Caco-2 (cell line): Measurements from ENCODE around the gene CDC42EP3. TPM values are rescaled to one million over a fixed set of nuclear protein-coding genes. Genes with fewer than 3 reads are reported as not detected.
A peak's percentile ranks its signal among the peaks of the same experiment; 100 is the strongest.

Experiments
- BruUV-seq: library from RNA; stranded (reverse); fragments of 400-500 nt; replicated peaks from 2 replicates; lab custom pipeline; 2021; lab: Mats Ljungman, UMichigan
- CTCF ChIA-PET: fragments of 300-600 bp; sonication (Branson Sonifier 250); formaldehyde crosslinking; loops from one replicate; lab custom pipeline; 2022; ENCODE audit warnings: antibody characterized with exemption; lab: Charles Lee
- POLR2A ChIA-PET: fragments of 300-600 bp; sonication (Branson Sonifier 250); formaldehyde crosslinking; loops from one replicate; lab custom pipeline; 2022; ENCODE audit warnings: antibody characterized with exemption; lab: Charles Lee
- DNase-seq, 2 experiments: peaks; one replicate each; pipeline versions ENCODE4 v3.0.0 to v3.0.0-alpha.2; 2020 to 2022
- H3K27me3 ChIP-seq: replicated peaks from 2 replicates; pipeline ENCODE4 v1.6.0; 2011; ENCODE audit warnings: low read length; ENCODE audit not compliant: control insufficient read depth, insufficient read depth
- H3K36me3 ChIP-seq: 2 replicates; pipeline ENCODE4 v1.5.1; 2011; ENCODE audit warnings: low read length; ENCODE audit not compliant: control insufficient read depth, insufficient read depth
- H3K4me1 ChIP-seq: fragments of 250-450 bp; sonication (Bioruptor Pico); 2 replicates; pipeline ENCODE4 v1.5.1; 2020; ENCODE audit warnings: mild to moderate bottlenecking
- H3K4me3 ChIP-seq: 2 replicates; pipeline ENCODE4 v1.5.1; 2011; ENCODE audit warnings: low read depth, mild to moderate bottlenecking, control low read depth, low read length
- H3K9me3 ChIP-seq: fragments of 250-450 bp; sonication (Bioruptor Pico); 2 replicates; pipeline ENCODE4 v1.5.1; 2020; ENCODE audit warnings: mild to moderate bottlenecking, moderate library complexity
- H3K27ac Mint-ChIP-seq: one replicate; pipeline ENCODE4 v1.8.0; 2022; ENCODE audit warnings: mixed read lengths; ENCODE audit not compliant: unreplicated experiment
- H3K27me3 Mint-ChIP-seq: one replicate; pipeline ENCODE4 v1.8.0; 2022; ENCODE audit warnings: mixed read lengths; ENCODE audit not compliant: insufficient read depth, unreplicated experiment
- H3K36me3 Mint-ChIP-seq: one replicate; pipeline ENCODE4 v1.8.0; 2022; ENCODE audit warnings: mild to moderate bottlenecking, mixed read lengths; ENCODE audit not compliant: insufficient read depth, unreplicated experiment
- H3K4me1 Mint-ChIP-seq: one replicate; pipeline ENCODE4 v1.8.0; 2022; ENCODE audit warnings: low read depth, mixed read lengths; ENCODE audit not compliant: unreplicated experiment
- H3K4me3 Mint-ChIP-seq: one replicate; pipeline ENCODE4 v1.8.0; 2022; ENCODE audit warnings: mild to moderate bottlenecking, moderate library complexity, mixed read lengths; ENCODE audit not compliant: unreplicated experiment
- H3K9me3 Mint-ChIP-seq: one replicate; pipeline ENCODE4 v1.8.0; 2022; ENCODE audit warnings: mixed read lengths; ENCODE audit not compliant: unreplicated experiment
- CTCF ChIP-seq, 2 experiments: fragments of 200-600 bp in 1 of 2; IDR thresholded peaks; 1 replicate in 1 of 2; 2 replicates in 1 of 2; pipeline versions ENCODE4 v1.5.1 to v1.8.0; 2011 to 2022; ENCODE audit warnings: antibody characterized with exemption in 1 of 2, control low read depth in 1 of 2, inconsistent platforms in 1 of 2, low read depth in 1 of 2, low read length in 1 of 2, mild to moderate bottlenecking in 1 of 2, moderate library complexity in 1 of 2; ENCODE audit not compliant: insufficient read depth in 1 of 2, severe bottlenecking in 1 of 2, unreplicated experiment in 1 of 2
- intact Hi-C: fragments of 100-400 bp; cut with micrococcal nuclease; formaldehyde crosslinking; loops from one replicate; pipeline ENCODE4 v1.10.0; 2022; ENCODE audit not compliant: unreplicated experiment
- total RNA-seq: library from RNA; stranded (reverse); gene quantifications from 2 replicates; pipeline ENCODE4 v1.2.3, GENCODE V29; 2022

Gene CDC42EP3
- total RNA-seq, 1 experiment from 2014 or later = 95.8 TPM

GRCh38 chr2:37671816-37672103, 318 bp upstream of the CDC42EP3 start:
- TF ChIP-seq CTCF (IDR thresholded peaks at IDR 0.05; ENCODE audit: insufficient read depth in 1 of 2, low read depth in 1 of 2, low read length in 1 of 2, severe bottlenecking in 1 of 2, unreplicated experiment in 1 of 2) = no peak
- Histone ChIP-seq H3K4me1 (peaks cover 51% of the 10 kb centered on the region), H3K9me3 (no peaks in the 10 kb centered on the region), H3K4me3 (peak overlapping the region; percentile 98), H3K27me3 (no peaks in the 10 kb centered on the region), H3K36me3 (no peaks in the 10 kb centered on the region)
- ChIA-PET CTCF (interaction anchor here (0.8 to 1.6 kb wide), 4 partner anchors 161 to 276 kb away, joined by 3 to 11 read pairs (median 9); no protein-coding TSS in a partner anchor), POLR2A (interaction anchor here (0.6 to 1.3 kb wide), 4 partner anchors 18 to 156 kb away, joined by 3 to 7 read pairs (median 4); no protein-coding TSS in a partner anchor)
- no peaks in the 10 kb centered on the region for H3K9me3 Mint-ChIP-seq
- intact Hi-C loops = loop anchor here (1.0 to 2.0 kb wide), 9 partner anchors 12 to 257 kb away; no protein-coding TSS in a partner anchor
- H3K4me1 Mint-ChIP-seq = peaks cover 35% of the 10 kb centered on the region
- peaks cover 54% of the 10 kb centered on the region for H3K36me3 Mint-ChIP-seq
- H3K4me3 Mint-ChIP-seq = peak overlapping the region; percentile 73
- DNase-seq = peak in 1 of 2 experiments; percentile 64
- no TSS peak for BruUV-seq
- no peaks in the 10 kb centered on the region for H3K27me3 Mint-ChIP-seq
- H3K27ac Mint-ChIP-seq = peak overlapping the region; percentile 20

DNA sequence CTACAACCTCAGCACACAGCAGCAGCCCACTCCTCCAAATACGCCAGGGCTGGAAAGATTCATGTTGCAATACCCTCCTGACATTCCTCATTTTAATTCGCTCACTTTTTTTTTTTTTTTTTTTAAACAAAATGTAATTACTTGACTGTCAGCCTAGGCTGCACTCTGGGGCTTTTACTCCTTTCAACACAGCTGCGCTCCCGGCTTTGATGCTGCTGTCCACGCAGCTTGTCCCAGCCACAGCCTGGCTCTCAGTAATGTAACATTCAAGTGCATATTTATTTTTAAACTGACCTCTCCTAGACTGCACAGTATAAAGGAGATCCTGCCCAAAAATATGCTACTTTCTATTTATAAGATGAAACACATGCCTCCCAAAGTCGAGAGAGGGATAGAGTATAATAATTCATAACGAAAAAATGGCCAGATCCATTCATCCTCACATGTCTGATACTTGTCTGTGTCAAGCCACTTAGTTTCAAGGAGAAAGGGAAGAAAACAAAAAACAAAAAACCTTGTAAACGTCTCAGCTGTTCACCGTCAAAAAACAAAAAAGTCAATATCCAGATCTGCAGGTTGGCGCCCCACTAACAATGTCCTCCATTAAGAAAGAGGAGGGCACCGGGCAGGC, 949 bp downstream of the CDC42EP3 start:
- Mint-ChIP-seq H3K27me3 (no peaks in the 10 kb centered on the region), H3K9me3 (no peaks in the 10 kb centered on the region), H3K27ac (peak overlapping the region; percentile 20), H3K4me1 (peaks cover 32% of the 10 kb centered on the region), H3K36me3 (peaks cover 66% of the 10 kb centered on the region), H3K4me3 (peak overlapping the region; percentile 73)
- intact Hi-C loops = loop anchor here (1.0 kb wide), 2 partner anchors 11 to 162 kb away; no protein-coding TSS in a partner anchor
- no peak for DNase-seq
- BruUV-seq = no TSS peak
- POLR2A ChIA-PET = interaction anchor here (0.5 to 0.7 kb wide), 3 partner anchors 157 to 226 kb away, joined by 4 to 7 read pairs (median 4); no protein-coding TSS in a partner anchor
- Histone ChIP-seq H3K27me3 (no peaks in the 10 kb centered on the region), H3K4me1 (peaks cover 38% of the 10 kb centered on the region), H3K36me3 (no peaks in the 10 kb centered on the region), H3K4me3 (peak overlapping the region; percentile 98), H3K9me3 (no peaks in the 10 kb centered on the region)
- CTCF ChIA-PET = interaction anchor here (0.7 to 1.5 kb wide), 2 partner anchors 80 to 162 kb away, joined by 4 read pairs; no protein-coding TSS in a partner anchor
- no peak for TF ChIP-seq CTCF (IDR thresholded peaks at IDR 0.05; ENCODE audit: insufficient read depth in 1 of 2, low read depth in 1 of 2, low read length in 1 of 2, severe bottlenecking in 1 of 2, unreplicated experiment in 1 of 2)

DNA sequence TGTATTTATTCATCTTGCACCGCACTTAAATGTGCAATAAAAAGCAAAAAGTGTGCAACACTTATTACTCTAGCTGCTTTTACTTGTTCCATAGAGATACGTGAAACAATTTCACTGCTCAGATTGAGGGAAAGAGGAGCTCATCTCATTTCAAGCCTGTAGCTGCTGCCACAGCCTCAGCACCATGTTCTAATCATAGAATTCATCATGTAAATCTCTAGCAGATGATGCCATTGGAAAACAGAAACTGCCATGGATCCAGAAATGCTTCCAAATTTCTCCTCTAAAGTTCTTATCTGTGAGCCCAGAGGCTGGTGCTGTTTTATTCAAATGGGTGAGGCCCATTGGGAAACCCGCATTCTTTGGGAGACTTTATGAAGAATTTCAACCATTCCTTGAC, 2.0 kb downstream of the CDC42EP3 start:
- H3K4me3 ChIP-seq = no peak overlapping the region
- Mint-ChIP-seq H3K9me3 (no peaks in the 10 kb centered on the region), H3K4me1 (peaks cover 27% of the 10 kb centered on the region), H3K27ac (no peak overlapping the region), H3K36me3 (peaks cover 76% of the 10 kb centered on the region), H3K27me3 (no peaks in the 10 kb centered on the region), H3K4me3 (peak overlapping the region; percentile 73)
- no peaks in the 10 kb centered on the region for H3K36me3 ChIP-seq
- H3K9me3 ChIP-seq = no peaks in the 10 kb centered on the region
- no peaks in the 10 kb centered on the region for H3K27me3 ChIP-seq
- BruUV-seq = no TSS peak
- ChIA-PET CTCF (interaction anchor here (0.7 kb wide), 1 partner anchor 68 kb away, joined by 6 read pairs; no protein-coding TSS in a partner anchor), POLR2A (no interaction called here)
- intact Hi-C loops = no loop called here
- H3K4me1 ChIP-seq = peaks cover 31% of the 10 kb centered on the region
- no peak for TF ChIP-seq CTCF (IDR thresholded peaks at IDR 0.05; ENCODE audit: insufficient read depth in 1 of 2, low read depth in 1 of 2, low read length in 1 of 2, severe bottlenecking in 1 of 2, unreplicated experiment in 1 of 2)
- DNase-seq = no peak
